Measurements from ENCODE around the gene GOLGB1. TPM values are rescaled to one million over a fixed set of nuclear protein-coding genes. Genes with fewer than 3 reads are reported as not detected.

The GOLGB1 gene
- total and polyA plus RNA-seq, 2 of the 4 experiments (the other 2 are of a cell fraction), result 13.3 to 30.3 TPM

DNA sequence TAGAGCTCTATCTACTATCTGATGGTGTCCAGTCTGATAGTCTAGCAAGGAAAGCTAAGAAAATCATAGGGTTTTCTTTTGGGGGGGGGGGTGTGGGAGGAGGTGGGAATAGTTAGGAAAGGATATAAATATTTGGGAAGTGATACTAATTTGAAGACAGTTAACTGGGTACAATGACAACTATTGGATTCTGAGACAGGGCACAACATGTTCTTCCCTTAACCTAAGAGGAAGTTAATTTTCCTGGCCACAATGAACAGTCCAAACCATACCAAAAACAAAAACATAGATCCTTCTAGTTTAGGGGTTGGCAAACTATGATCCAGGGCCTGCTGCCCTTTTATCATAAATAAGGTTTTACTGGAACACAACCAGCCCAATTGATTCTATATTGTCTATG lies 78.9 kb downstream of the GOLGB1 start:
- Histone ChIP-seq H3K27ac (ENCODE audit: insufficient read depth, low read length) (no peak overlapping the region), H3K9ac (ENCODE audit: low read depth, low read length) (no peak overlapping the region), H3K36me3 (ENCODE audit: control insufficient read depth, insufficient read depth, low read length) (peaks cover 27% of the 10 kb centered on the region), H3K56ac (ENCODE audit: extremely low read depth, insufficient read depth, low read length) (no peak overlapping the region), H4K91ac (ENCODE audit: insufficient read depth, low read depth, low read length) (no peak overlapping the region), H3K9me1 (ENCODE audit: insufficient read depth, low read length) (no peaks in the 10 kb centered on the region; the same call in 1 of the 2 replicates), H3K4ac (ENCODE audit: low read depth, low read length) (no peak overlapping the region), H2AK9ac (replicated peaks; ENCODE audit: low read depth, low read length, poor library complexity) (no peak overlapping the region), H3K18ac (ENCODE audit: low read depth, low read length) (no peak overlapping the region), H4K8ac (ENCODE audit: low read depth in 2 of 2, low read length in 2 of 2) (no peak overlapping the region), H2BK15ac (ENCODE audit: low read depth, low read length) (no peak overlapping the region), H2BK120ac (ENCODE audit: low read depth, low read length) (no peak overlapping the region), H4K5ac (ENCODE audit: low read depth, low read length) (no peak overlapping the region), H3K79me1 (ENCODE audit: low read depth in 1 of 2, low read length in 2 of 2) (no peaks in the 10 kb centered on the region), H3K4me1 (ENCODE audit: control insufficient read depth, insufficient read depth, low read length) (no peaks in the 10 kb centered on the region), H4K20me1 (ENCODE audit: insufficient read depth, low read length) (no peaks in the 10 kb centered on the region), H3K4me3 (ENCODE audit: insufficient read depth, low read depth, low read length) (no peak overlapping the region), H2BK20ac (ENCODE audit: low read depth, low read length) (no peak overlapping the region), H2BK5ac (ENCODE audit: low read depth, low read length, poor library complexity, severe bottlenecking) (no peak overlapping the region), H2AFZ (replicated peaks; ENCODE audit: low read length, poor library complexity) (no peak overlapping the region), H2AK5ac (ENCODE audit: low read depth, low read length) (no peak overlapping the region), H3K27me3 (ENCODE audit: control insufficient read depth, insufficient read depth, low read length) (no peaks in the 10 kb centered on the region), H3K14ac (replicated peaks; ENCODE audit: low read depth, low read length) (no peak overlapping the region), H3K23ac (ENCODE audit: low read depth, low read length) (no peak overlapping the region), H3K4me2 (ENCODE audit: low read depth, low read length) (no peak overlapping the region), H3K9me3 (ENCODE audit: control insufficient read depth, insufficient read depth, low read length) (no peaks in the 10 kb centered on the region)
- ChIA-PET POLR2A (ENCODE audit: unreplicated experiment) (interaction anchor here (0.6 kb wide), 1 partner anchor 11 kb away, joined by 17 read pairs; no protein-coding TSS in a partner anchor), CTCF (no interaction called here)
- in situ Hi-C loops (cut with MboI; ENCODE audit: low sequenced_read_pairs) (no loop called here), intact Hi-C loops (cut with micrococcal nuclease) (no loop called here), dilution Hi-C loops (cut with HindIII; ENCODE audit: low sequenced_read_pairs, unreplicated experiment) (no loop called here)
- no peak for ATAC-seq (ENCODE audit: low read depth)
- TF ChIP-seq BHLHE40 (IDR thresholded peaks at IDR 0.05; ENCODE audit: low read depth, low read length) (no peak), RFX5 (IDR thresholded peaks at IDR 0.05; ENCODE audit: low read depth, low read length) (no peak), CEBPB (IDR thresholded peaks at IDR 0.05; ENCODE audit: low read depth, low read length) (no peak), NFE2L2 (IDR thresholded peaks at IDR 0.05; ENCODE audit: low read depth, low read length) (no peak)
- BruUV-seq (replicated peaks), result no TSS peak
- DNase-seq, result no peak
